Trophoblast cell (in vitro differentiated cells and primary cell): Measurements from ENCODE around the gene ST3GAL2.

ENCODE experiments used
- DNase-seq, 2 donors: peaks; one replicate each; pipeline ENCODE4 v3.0.0-alpha.2; 2016
- H2AFZ ChIP-seq: 2 replicates; pipeline ENCODE4 v1.6.1; 2013; ENCODE audit warnings: low read length, moderate library complexity, mild to moderate bottlenecking; ENCODE audit not compliant: insufficient read depth, poor library complexity
- H2AK5ac ChIP-seq: 2 replicates; pipeline ENCODE4 v1.6.1; 2013; ENCODE audit warnings: mild to moderate bottlenecking, low read length
- H2BK120ac ChIP-seq: 2 replicates; pipeline ENCODE4 v1.6.1; 2013; ENCODE audit warnings: low read length, mild to moderate bottlenecking, moderate library complexity; ENCODE audit not compliant: insufficient read depth, poor library complexity
- H2BK12ac ChIP-seq: 2 replicates; pipeline ENCODE4 v1.6.1; 2013; ENCODE audit warnings: mild to moderate bottlenecking, low read length, moderate library complexity
- H2BK5ac ChIP-seq: 2 replicates; pipeline ENCODE4 v1.6.1; 2013; ENCODE audit warnings: low read length, low read depth, moderate library complexity, mild to moderate bottlenecking; ENCODE audit not compliant: poor library complexity
- H3K14ac ChIP-seq: 2 replicates; pipeline ENCODE4 v1.6.1; 2013; ENCODE audit warnings: mild to moderate bottlenecking, low read length
- H3K18ac ChIP-seq: 2 replicates; pipeline ENCODE4 v1.6.1; 2013; ENCODE audit warnings: mild to moderate bottlenecking, low read length
- H3K23ac ChIP-seq: 2 replicates; pipeline ENCODE4 v1.6.1; 2013; ENCODE audit warnings: low read length
- H3K27ac ChIP-seq: 2 replicates; pipeline ENCODE4 v1.5.1; 2013; ENCODE audit warnings: low read depth, mild to moderate bottlenecking, inconsistent platforms, low read length, moderate library complexity
- H3K27me3 ChIP-seq: 2 replicates; pipeline ENCODE4 v1.6.1; 2013; ENCODE audit warnings: inconsistent platforms, mild to moderate bottlenecking, low read length, moderate library complexity; ENCODE audit not compliant: insufficient read depth
- H3K36me3 ChIP-seq, 2 experiments: 1 replicate in 1 of 2; 2 replicates in 1 of 2; pipeline ENCODE4 v1.6.1; 2013; ENCODE audit warnings: low read length in 2 of 2, mild to moderate bottlenecking in 2 of 2, moderate library complexity in 1 of 2; ENCODE audit not compliant: insufficient read depth in 2 of 2, control insufficient read depth in 1 of 2
- H3K4ac ChIP-seq: 2 replicates; pipeline ENCODE4 v1.6.1; 2013; ENCODE audit warnings: low read depth, mild to moderate bottlenecking, low read length, moderate library complexity
- H3K4me1 ChIP-seq, 2 experiments: 1 replicate in 1 of 2; 2 replicates in 1 of 2; pipeline ENCODE4 v1.6.1; 2013; ENCODE audit warnings: low read length in 2 of 2, mild to moderate bottlenecking in 2 of 2, moderate library complexity in 1 of 2; ENCODE audit not compliant: insufficient read depth in 2 of 2, control insufficient read depth in 1 of 2
- H3K4me2 ChIP-seq: 2 replicates; pipeline ENCODE4 v1.6.1; 2013; ENCODE audit warnings: inconsistent platforms, mild to moderate bottlenecking, low read length, moderate library complexity
- H3K4me3 ChIP-seq: 2 replicates; pipeline ENCODE4 v1.5.1; 2013; ENCODE audit warnings: mild to moderate bottlenecking, low read depth, low read length, inconsistent platforms
- H3K79me1 ChIP-seq: one replicate; pipeline ENCODE4 v1.6.1; 2013; ENCODE audit warnings: low read length
- H3K79me2 ChIP-seq: 2 replicates; pipeline ENCODE4 v1.6.1; 2013; ENCODE audit warnings: low read length, mild to moderate bottlenecking; ENCODE audit not compliant: control insufficient read depth, insufficient read depth, poor library complexity
- H3K9ac ChIP-seq: 2 replicates; pipeline ENCODE4 v1.6.1; 2013; ENCODE audit warnings: mild to moderate bottlenecking, low read length
- H3K9me3 ChIP-seq: 2 replicates; pipeline ENCODE4 v1.6.1; 2013; ENCODE audit warnings: low read depth, mild to moderate bottlenecking, control low read depth, inconsistent platforms, low read length; ENCODE audit not compliant: insufficient read depth
- H4K12ac ChIP-seq: 2 replicates; pipeline ENCODE4 v1.6.1; 2013; ENCODE audit warnings: low read depth, mild to moderate bottlenecking, low read length, moderate library complexity
- H4K8ac ChIP-seq: 2 replicates; pipeline ENCODE4 v1.6.1; 2013; ENCODE audit warnings: low read depth, mild to moderate bottlenecking, low read length, moderate library complexity
- H4K91ac ChIP-seq: one replicate; pipeline ENCODE4 v1.6.1; 2013; ENCODE audit warnings: low read depth, mild to moderate bottlenecking, low read length, moderate library complexity
- WGBS: extraction: QIAGEN DNeasy Blood & Tissue Kit; methylation state at CpG from one replicate; pipeline ENCODE4 v1.1.7; 2013; ENCODE audit warnings: missing lambda C conversion rate; ENCODE audit not compliant: insufficient read length, insufficient coverage; ENCODE audit errors: extremely low coverage; 5-methylcytosine and 5-hydroxymethylcytosine counted together

The ST3GAL2 gene

GRCh38 chr16:70468776-70469525, 30.1 kb upstream of the ST3GAL2 start:
- H3K36me3 ChIP-seq, result peaks cover 0 to 2% of the 10 kb centered on the region in 2 experiments
- H2BK120ac ChIP-seq, result no peak overlapping the region
- no peak overlapping the region for H3K9ac ChIP-seq
- no peak overlapping the region for H3K18ac ChIP-seq
- H2BK5ac ChIP-seq, result no peak overlapping the region
- H2BK12ac ChIP-seq, result no peak overlapping the region
- no peak for DNase-seq
- no peaks in the 10 kb centered on the region for H3K9me3 ChIP-seq
- no peak overlapping the region for H2AK5ac ChIP-seq
- no peak overlapping the region for H4K8ac ChIP-seq
- H3K27ac ChIP-seq, result no peak overlapping the region
- WGBS, result no CpG with 5 or more reads among the region's 16 CpGs
- no peak overlapping the region for H3K4ac ChIP-seq
- H3K4me1 ChIP-seq, result peaks cover 4 to 5% of the 10 kb centered on the region in 2 experiments
- no peaks in the 10 kb centered on the region for H3K27me3 ChIP-seq
- no peaks in the 10 kb centered on the region for H3K79me2 ChIP-seq
- no peak overlapping the region for H3K14ac ChIP-seq
- H4K91ac ChIP-seq, result no peak overlapping the region
- H3K4me2 ChIP-seq, result no peak overlapping the region
- no peak overlapping the region for H2AFZ ChIP-seq
- H3K79me1 ChIP-seq, result no peaks in the 10 kb centered on the region
- H4K12ac ChIP-seq, result no peak overlapping the region
- H3K4me3 ChIP-seq, result no peak overlapping the region
- H3K23ac ChIP-seq, result no peak overlapping the region

GRCh38 chr16:70467608-70468007, 28.7 kb upstream of the ST3GAL2 start:
- H3K79me2 ChIP-seq, result no peaks in the 10 kb centered on the region
- no peak for DNase-seq
- no peaks in the 10 kb centered on the region for H3K27me3 ChIP-seq
- no peak overlapping the region for H3K9ac ChIP-seq
- no peak overlapping the region for H3K14ac ChIP-seq
- no peaks in the 10 kb centered on the region for H3K9me3 ChIP-seq
- H2AFZ ChIP-seq, result no peak overlapping the region
- H3K4me2 ChIP-seq, result no peak overlapping the region
- H4K8ac ChIP-seq, result no peak overlapping the region
- H2BK5ac ChIP-seq, result no peak overlapping the region
- H3K79me1 ChIP-seq, result no peaks in the 10 kb centered on the region
- no peak overlapping the region for H3K4ac ChIP-seq
- no peak overlapping the region for H3K23ac ChIP-seq
- H3K36me3 ChIP-seq, result peaks cover 0 to 2% of the 10 kb centered on the region in 2 experiments
- H3K4me1 ChIP-seq, result peaks cover 4 to 5% of the 10 kb centered on the region in 2 experiments
- no peak overlapping the region for H2AK5ac ChIP-seq
- H3K18ac ChIP-seq, result no peak overlapping the region
- no peak overlapping the region for H4K91ac ChIP-seq
- WGBS, result no CpG with 5 or more reads among the region's 8 CpGs
- H3K4me3 ChIP-seq, result no peak overlapping the region
- H2BK120ac ChIP-seq, result no peak overlapping the region
- H4K12ac ChIP-seq, result no peak overlapping the region
- H3K27ac ChIP-seq, result no peak overlapping the region
- no peak overlapping the region for H2BK12ac ChIP-seq

- H3K27me3 ChIP-seq, result no peaks in the 10 kb centered on the region
- no peak overlapping the region for H3K27ac ChIP-seq
- no peak overlapping the region for H4K8ac ChIP-seq
- H3K23ac ChIP-seq, result no peak overlapping the region
- H3K79me1 ChIP-seq, result no peaks in the 10 kb centered on the region
- no peak overlapping the region for H2BK120ac ChIP-seq
- H3K4ac ChIP-seq, result no peak overlapping the region
- WGBS, result no CpG with 5 or more reads among the region's 11 CpGs
- no peak overlapping the region for H2AFZ ChIP-seq
- peaks cover 0 to 2% of the 10 kb centered on the region in 2 experiments for H3K36me3 ChIP-seq
- no peaks in the 10 kb centered on the region for H3K9me3 ChIP-seq
- H3K4me1 ChIP-seq, result peaks cover 1 to 2% of the 10 kb centered on the region in 2 experiments
- no peak overlapping the region for H2BK5ac ChIP-seq
- no peak overlapping the region for H3K4me3 ChIP-seq
- no peak for DNase-seq
- H2AK5ac ChIP-seq, result no peak overlapping the region
- H3K79me2 ChIP-seq, result no peaks in the 10 kb centered on the region
- H3K14ac ChIP-seq, result no peak overlapping the region
- H2BK12ac ChIP-seq, result no peak overlapping the region
- no peak overlapping the region for H4K91ac ChIP-seq
- H4K12ac ChIP-seq, result no peak overlapping the region
- H3K4me2 ChIP-seq, result no peak overlapping the region
- no peak overlapping the region for H3K18ac ChIP-seq
- no peak overlapping the region for H3K9ac ChIP-seq
These were observed 28.2 kb upstream of the ST3GAL2 start for GRCh38 chr16:70467113-70467512.

GRCh38 chr16:70466805-70467076, 27.8 kb upstream of the ST3GAL2 start:
- DNase-seq, result no peak
- Histone ChIP-seq H3K4me3 (no peak overlapping the region), H3K14ac (no peak overlapping the region), H3K27ac (no peak overlapping the region), H3K4me2 (no peak overlapping the region), H2BK12ac (no peak overlapping the region), H3K79me2 (no peaks in the 10 kb centered on the region), H2AK5ac (no peak overlapping the region), H3K36me3 (peaks cover 0 to 2% of the 10 kb centered on the region in 2 experiments), H3K9me3 (no peaks in the 10 kb centered on the region), H3K4me1 (peaks cover 0 to 2% of the 10 kb centered on the region in 2 experiments), H2BK5ac (no peak overlapping the region), H2AFZ (no peak overlapping the region), H3K4ac (no peak overlapping the region), H4K8ac (no peak overlapping the region), H3K9ac (no peak overlapping the region), H3K18ac (no peak overlapping the region), H3K27me3 (no peaks in the 10 kb centered on the region), H2BK120ac (no peak overlapping the region), H3K23ac (no peak overlapping the region), H4K91ac (no peak overlapping the region), H3K79me1 (no peaks in the 10 kb centered on the region), H4K12ac (no peak overlapping the region)
- no CpG with 5 or more reads among the region's 7 CpGs for WGBS
